Hindlimb muscle (tissue), 1 donor: ENCODE measurements around the gene GRB2. TPM values are rescaled to one million over a fixed set of nuclear protein-coding genes. Genes with fewer than 3 reads are reported as not detected.
"Not testable (repeated sequence)": the region's sequence is repeated elsewhere in the genome, so short reads cannot be mapped to it uniquely, and the experiment has no call there.

Experiments
- DNase-seq: peaks from one replicate; pipeline ENCODE4 v3.0.0-alpha.2; 2013
- polyA plus RNA-seq: library from polyadenylated mRNA; unstranded; fragments of 120-200 nt; gene quantifications from one replicate; pipeline ENCODE4 v1.2.1, GENCODE V29; 2013; ENCODE audit not compliant: insufficient read length

The GRB2 gene
- polyA plus RNA-seq, 1 donor: 161 TPM

GRCh38 chr17:75384751-75385150, 20.7 kb downstream of the GRB2 start:
- DNase-seq: no peak

DNA sequence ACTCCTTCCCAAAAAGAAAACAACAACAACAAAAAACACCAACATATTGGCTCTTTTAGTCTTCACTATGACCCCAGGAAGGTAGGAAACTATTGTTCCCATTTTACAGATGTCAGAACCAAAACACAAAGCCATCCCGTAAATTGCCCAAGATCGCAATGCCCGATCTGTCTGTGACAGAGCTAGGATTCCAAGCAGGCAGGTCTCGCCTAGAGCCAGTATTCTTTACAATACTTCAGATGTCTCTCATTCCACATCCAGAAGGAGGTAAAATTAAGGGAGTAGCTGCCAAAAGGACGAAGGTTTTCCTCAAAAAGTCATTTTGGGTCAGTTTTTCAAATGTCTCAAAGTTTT, 21.7 kb downstream of the GRB2 start:
- no peak for DNase-seq

GRCh38 chr17:75380750-75381149, 24.7 kb downstream of the GRB2 start:
- no peak for DNase-seq

GRCh38 chr17:75380315-75380714, 25.2 kb downstream of the GRB2 start:
- DNase-seq: no peak

DNA sequence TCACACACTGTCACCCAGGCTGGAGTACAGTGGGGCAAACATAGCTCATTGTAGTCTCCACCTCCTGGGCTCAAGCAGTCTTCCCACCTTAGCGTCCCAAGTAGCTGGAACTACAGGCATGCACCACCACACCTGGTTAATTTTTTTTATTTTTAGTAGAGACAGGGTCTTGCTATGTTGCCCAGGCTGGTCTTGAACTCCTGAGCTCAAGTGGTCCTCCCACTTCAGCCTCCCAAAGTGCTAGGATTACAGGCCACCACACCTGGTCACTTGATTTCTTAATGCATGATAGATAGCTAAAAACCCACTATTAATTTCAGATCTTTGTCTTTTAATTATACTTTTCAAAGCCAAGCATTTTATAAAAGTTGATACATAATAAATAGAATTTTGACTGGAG, 26.1 kb downstream of the GRB2 start:
- not testable (repeated sequence) for DNase-seq

DNA sequence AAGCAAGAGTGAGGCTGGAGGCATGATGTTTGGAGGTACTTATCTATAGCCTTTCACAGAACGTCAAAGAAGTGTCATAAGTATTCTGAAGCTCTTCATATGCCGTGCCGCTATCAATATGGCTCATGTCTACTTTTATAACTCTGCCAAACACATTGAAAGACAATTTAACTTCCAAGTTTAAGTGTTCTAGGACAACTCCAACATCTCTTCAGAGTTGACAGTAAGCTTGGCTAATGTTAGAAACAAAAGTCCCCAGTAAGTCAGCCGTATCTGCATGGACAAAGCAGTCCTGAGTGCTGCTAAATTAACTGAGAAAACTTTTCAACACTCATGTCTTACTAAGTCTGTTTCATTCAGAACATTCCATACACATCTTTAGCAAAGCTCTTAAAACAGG, 32.2 kb downstream of the GRB2 start:
- no peak for DNase-seq

DNA sequence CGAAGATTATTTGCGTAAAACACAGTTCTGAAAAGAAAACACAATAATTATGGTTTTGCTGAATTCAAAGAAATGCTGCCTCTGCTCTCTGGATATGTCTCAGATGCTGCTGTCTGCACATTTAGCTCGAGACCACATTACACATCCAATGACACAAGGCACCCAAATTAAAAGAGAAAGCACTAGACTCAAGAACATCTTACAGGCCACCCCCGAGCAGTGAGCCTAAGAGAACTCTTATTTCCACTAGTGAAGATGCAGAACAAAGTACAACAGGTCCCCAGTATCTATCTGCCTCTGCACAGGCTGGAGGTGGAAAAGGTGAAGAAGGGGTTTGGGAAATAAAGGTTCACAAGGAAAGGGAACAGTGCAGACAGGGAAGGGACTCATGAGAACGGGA, 33.5 kb downstream of the GRB2 start:
- DNase-seq: no peak

- DNase-seq: no peak
Observed at GRCh38 chr17:75371339-75371738, 34.1 kb downstream of the GRB2 start.

DNA sequence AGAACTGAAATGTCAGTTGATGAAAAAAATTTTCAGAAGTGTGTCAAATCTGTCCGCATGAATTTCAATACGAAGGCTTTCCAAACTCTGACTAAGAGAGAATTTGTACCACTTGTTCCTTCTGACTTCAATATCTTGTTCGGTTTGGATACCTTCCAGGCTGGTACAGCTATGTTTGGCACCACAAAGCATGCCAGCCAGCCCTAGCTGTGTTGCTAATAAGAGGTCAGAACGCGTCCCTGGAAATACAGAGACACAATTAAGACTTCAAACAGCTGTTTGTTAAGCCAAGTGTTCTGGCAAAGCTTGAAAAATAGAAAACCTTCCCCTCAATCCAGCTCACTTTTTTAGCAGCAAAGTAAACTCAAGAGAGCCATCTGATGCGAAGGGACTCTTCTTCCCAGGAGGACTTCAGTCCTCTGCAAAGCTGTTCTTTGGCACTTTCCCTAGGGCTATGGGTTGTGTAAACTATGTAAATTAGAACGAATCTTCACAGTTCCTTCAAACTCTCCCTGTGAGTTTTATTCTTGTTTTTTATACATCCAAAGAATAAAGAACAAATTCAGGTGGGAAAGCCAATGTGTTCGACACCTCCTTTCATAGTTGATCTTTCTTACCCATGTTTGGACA, 35.1 kb downstream of the GRB2 start:
- no peak for DNase-seq

GRCh38 chr17:75367838-75368789, 37.4 kb downstream of the GRB2 start:
- not testable (repeated sequence) for DNase-seq

DNA sequence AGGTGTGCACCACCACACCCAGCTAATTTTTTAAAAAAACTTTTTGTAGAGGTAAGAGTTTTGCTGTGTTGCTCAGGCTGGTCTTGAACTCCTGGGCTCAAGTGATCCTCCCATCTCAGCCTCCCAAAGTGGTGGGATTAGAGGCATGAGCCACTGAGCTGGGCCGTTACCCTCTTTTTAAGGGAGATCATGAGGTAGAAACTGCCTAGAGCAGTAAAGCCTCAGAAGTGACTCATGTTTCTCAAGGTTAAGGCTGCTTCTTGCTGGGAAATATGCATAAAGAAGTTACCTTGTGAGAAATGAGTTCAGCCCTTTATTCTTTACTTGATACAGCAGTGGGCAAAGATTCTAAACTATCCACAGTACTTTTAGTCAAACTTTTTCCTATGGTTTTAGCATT, 38.2 kb downstream of the GRB2 start:
- DNase-seq: no peak

DNA sequence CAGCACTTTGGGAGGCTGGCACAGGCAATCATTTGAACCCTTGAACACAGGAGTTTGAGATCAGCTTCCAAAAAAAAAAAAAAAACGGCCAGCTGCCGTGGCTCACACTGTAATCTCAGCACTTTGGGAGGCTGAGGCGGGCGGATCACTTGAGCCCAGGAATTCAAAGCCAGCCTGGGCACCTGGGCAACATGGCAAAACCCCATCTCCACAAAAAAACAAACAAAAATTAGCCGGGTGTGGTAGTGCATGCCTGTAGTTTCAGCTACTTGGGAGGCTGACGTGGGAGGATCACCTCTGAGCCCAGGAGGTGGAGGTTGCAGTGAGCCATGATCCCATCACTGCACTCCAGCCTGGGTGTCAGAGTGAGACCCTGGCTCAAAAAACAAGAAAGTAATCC, 39.0 kb downstream of the GRB2 start:
- no peak for DNase-seq

DNA sequence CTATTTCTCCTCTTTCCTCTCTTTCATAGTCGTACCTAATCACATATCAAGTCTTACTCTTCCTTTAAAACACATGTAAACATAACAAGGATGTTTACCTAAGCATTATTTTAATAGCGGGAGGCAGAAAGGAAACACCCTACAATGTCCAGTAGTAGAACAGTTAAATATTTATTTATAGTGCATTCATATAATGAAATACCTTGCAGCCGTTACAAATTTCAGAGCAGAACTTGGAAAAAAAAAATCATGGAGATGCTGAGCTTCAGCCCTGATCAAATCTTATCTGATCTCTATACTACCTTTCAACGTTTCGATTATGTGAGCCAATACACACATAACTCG, 39.6 kb downstream of the GRB2 start:
- no peak for DNase-seq

DNA sequence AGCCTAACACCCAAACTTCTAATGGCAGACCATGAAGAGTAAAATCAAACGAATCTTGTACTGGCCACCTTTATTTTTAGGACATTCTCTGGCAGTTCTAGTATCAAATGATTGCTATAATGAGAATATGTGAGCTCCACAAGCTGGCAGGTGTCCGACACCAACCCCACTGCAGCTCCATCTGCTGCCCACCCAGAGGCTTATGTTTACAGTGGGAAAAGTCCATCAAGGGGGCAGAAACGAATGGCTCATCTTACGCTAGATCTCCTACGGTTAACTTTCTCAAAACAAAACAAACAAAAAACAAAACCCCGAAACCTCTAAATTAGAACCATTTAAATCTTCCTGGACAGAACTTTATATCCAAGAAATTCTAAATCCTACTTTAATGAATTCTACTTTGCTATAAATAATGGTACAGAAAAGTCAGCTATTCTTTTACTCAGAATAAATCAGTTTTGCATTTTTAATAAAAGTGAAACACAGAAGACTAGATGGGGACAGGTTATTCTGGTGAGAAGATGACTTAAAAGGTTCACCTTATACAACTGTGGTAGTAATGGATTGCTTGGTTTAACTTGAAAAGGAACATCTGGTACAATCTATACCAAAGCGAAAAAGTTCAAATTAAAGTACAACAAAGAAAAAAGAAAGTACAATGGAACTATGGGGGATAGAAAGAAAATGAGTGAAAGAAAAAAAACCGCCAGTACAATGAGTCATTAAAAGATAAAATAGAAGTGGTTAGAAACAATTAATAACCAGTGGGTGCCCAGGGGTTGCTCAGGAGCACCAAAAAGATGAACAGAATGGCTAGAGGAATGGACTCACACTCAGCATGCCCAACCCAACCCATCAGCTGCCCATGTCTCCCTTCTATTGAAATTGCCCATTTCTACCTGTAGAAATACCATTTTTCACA, 40.2 kb downstream of the GRB2 start:
- DNase-seq: no peak

DNA sequence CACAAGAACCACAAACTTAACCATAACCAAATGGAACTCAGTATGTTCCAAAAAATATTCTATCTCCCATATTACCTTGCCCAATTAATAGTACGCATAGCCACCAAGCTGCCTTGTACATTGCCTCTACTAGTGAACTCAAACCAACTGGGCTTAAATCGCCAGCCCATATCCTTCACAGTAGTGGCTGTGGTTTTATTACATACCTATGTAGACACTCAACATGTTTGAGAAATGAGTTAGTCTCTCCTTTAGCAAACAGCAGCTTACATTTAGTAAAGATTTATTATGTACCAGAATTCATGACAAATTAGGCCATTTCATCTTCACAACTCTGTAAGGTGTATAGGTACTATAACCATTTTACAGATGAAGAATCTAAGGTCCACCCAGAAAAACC, 41.4 kb downstream of the GRB2 start:
- DNase-seq: no peak

GRCh38 chr17:75361996-75362395, 43.5 kb downstream of the GRB2 start:
- DNase-seq: no peak

- DNase-seq: no peak
Observed at GRCh38 chr17:75361344-75361743, 44.1 kb downstream of the GRB2 start.

DNA sequence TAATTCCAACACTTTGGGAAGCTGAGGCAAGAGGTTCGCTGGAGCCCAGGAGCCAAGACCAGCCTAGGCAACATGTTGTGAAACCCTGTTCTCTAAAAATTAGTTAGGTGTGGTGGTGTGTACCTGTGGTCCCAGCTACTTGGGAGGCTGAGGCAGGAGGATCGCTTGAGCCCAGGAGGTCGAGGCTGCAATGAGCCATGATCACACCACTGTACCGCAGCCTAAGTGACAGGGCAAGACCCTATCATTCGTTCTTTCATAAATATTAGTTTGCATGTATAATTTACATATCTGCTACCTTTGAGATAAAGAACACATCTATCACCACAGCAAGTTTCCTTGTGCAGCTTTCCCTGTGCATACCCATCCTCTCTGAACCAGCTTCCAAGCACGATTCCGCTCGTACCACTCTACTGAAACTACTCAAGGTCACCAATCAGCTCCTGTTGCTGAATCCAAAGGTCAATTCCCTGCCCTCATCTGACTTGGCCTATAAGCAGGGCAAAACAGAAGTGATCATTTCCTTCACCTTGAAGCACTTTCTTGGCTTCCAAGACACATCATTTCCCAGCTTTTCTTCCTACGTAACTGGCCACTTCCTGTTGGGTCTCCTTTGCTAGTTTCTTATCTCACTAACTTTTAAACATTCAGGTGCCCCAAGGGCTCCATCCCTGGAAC, 49.1 kb downstream of the GRB2 start:
- no peak for DNase-seq

GRCh38 chr17:75353176-75353575, 52.3 kb downstream of the GRB2 start:
- no peak for DNase-seq

DNA sequence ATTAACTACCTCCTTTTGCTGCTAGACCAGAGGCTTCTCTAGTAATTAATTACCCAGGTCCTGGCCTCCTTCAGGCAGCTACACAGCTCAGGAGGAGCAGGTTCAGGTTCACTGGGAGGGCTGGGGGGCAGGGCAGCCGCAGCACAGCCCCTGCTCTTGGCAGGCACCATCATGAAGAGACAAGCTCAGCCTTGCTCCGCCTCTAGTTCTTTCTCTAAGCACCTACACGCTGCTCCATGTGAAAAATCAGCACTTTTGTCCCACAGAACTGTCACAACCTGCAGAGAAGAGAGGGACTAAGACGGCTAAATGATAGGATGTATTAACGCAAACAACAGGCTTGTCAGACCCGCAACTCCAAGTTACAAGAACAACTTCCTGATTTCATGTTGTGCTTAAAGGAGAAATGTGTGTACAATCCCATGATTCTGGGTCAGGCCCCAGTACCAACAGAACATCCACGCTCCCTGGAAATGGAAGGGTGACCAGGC, 53.4 kb downstream of the GRB2 start:
- no peak for DNase-seq

DNA sequence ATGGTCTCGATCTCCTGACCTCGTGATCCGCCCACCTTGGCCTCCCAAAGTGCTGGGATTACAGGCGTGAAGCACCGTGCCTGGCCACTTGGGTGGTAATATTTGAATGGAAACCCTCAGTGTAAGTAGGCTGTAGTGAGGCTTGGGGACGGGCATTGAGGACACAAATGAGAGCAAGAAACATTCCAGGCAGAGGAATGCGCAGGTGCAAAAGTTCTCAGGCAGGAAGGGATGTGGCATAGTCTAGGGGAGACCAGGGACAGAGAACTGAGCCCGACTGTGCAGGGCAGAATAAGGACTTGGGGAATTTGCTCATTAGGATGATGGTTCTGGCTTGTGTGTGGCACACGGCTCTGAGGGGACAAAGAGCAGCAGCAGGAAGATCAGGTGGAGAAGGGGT, 54.8 kb downstream of the GRB2 start:
- DNase-seq: no peak

DNA sequence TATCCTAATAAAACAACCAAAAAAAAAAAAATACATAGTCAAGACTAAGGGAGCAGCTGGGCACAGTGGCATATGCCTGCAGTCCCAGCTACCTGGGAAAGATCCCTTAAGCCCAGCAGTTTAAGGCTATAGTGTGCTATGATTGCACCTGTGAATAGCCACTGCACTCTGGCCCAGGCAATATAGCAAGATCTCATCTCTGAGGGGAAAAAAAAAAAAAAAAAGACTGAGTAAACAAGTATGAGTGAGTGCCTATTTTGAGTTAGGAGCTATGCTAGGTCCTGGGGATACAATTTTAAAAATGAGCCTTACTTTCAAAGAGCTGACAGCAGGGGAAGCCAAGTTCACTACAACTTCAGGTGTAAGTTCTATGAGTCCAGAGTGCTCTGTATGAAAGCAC, 55.4 kb downstream of the GRB2 start:
- no peak for DNase-seq
